Fibroblast of skin of left quadriceps (primary cell): ENCODE data around the gene SCD.

Experiments used
- DNase-seq, 2 experiments: peaks; one replicate each; pipeline ENCODE4 v3.0.0-alpha.2; 2013; ENCODE audit warnings: low read depth in 2 of 2

The SCD gene

GRCh38 chr10:100340948-100341847, 5.8 kb upstream of the SCD start:
- no peak for DNase-seq

GRCh38 chr10:100341953-100342626, 4.9 kb upstream of the SCD start:
- DNase-seq, result peak; percentile 31 to 35

GRCh38 chr10:100342627-100342972, 4.4 kb upstream of the SCD start:
- no peak for DNase-seq

GRCh38 chr10:100344241-100344788, 2.7 kb upstream of the SCD start:
- no peak for DNase-seq

- no peak for DNase-seq
Observed at GRCh38 chr10:100345570-100346330, 1.3 kb upstream of the SCD start.

- DNase-seq, result peak; percentile 29 to 42
Observed at GRCh38 chr10:100346351-100346764, 675 bp upstream of the SCD start.

- no peak for DNase-seq
Observed at GRCh38 chr10:100347568-100348195, 649 bp downstream of the SCD start.

GRCh38 chr10:100348389-100348927, 1.4 kb downstream of the SCD start:
- no peak for DNase-seq

- no peak for DNase-seq
Observed at GRCh38 chr10:100349087-100349486, 2.1 kb downstream of the SCD start.

GRCh38 chr10:100349672-100350071, 2.6 kb downstream of the SCD start:
- DNase-seq, result no peak

GRCh38 chr10:100350914-100351485, 4.0 kb downstream of the SCD start:
- DNase-seq, result no peak

GRCh38 chr10:100353770-100354485, 6.9 kb downstream of the SCD start:
- no peak for DNase-seq

GRCh38 chr10:100355086-100355485, 8.1 kb downstream of the SCD start:
- no peak for DNase-seq

GRCh38 chr10:100356067-100357017, 9.3 kb downstream of the SCD start:
- DNase-seq, result no peak

GRCh38 chr10:100357059-100357858, 10.2 kb downstream of the SCD start:
- no peak for DNase-seq

- DNase-seq, result no peak
Observed at GRCh38 chr10:100359030-100359432, 12.0 kb downstream of the SCD start.

GRCh38 chr10:100359529-100360150, 12.6 kb downstream of the SCD start:
- no peak for DNase-seq

GRCh38 chr10:100360234-100360633, 13.2 kb downstream of the SCD start:
- DNase-seq, result no peak
